NCI-H446 treated with DMSO at 0.1 percent for 48 hours (cell line): ENCODE results near the gene SMC1B.
"Not testable (repeated sequence)": the region's sequence is repeated elsewhere in the genome, so short reads cannot be mapped to it uniquely, and the experiment has no call there.

Source experiments
- DNase-seq: peaks from one replicate; lab custom pipeline; 2025; lab: John Stamatoyannopoulos, UW

Gene SMC1B

DNA sequence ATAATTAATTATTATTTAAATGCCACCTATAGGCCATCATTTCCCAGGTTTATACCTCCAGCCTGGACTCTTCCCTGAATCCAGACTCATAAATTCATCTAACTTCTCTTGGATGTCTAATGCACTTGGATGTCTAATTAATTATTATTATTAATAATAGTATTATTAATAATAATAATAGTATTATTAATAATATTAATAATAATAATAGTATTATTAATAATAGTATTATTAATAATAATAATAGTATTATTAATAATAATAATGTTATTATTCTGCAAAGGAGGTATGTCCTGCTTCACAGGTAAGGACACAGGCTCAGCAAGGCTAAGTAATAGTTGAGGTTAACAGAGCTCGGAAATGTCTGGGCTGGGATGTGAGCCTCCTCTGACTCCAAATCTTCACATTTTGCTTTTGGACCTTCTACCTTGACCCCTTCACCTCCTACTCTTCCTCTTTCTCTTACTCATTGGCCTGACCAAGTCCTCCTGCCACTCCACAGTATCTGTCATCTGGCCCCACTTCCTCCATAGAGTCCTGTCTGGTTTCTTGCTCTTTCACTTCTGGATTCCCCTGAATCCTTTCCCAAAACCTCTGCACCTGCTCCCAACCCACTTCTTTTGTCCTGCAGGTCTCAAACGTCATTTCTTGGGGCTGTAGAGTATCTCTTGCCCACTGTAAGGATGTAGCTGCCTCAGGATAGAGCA is 8.1 kb upstream of the SMC1B start:
- no peak for DNase-seq

DNA sequence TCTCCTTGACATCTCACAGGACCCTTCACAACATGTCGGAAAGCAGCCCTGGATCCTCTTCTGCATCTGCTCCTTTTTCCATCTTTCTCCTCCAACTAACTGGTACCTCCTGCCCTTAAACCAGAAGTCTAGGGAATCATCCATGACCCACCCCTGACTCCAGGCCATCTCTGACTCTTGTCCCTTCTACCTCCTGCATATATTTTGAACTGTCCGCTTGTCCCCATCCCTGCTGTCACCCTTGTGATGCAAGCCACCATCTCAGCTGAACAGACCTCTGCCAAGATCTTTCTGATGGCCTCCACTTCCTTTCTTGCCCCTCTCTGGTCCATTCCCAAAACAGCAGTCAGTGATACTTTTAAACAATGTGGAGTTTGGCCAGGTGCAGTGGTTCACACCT is 7.1 kb upstream of the SMC1B start:
- no peak for DNase-seq

DNA sequence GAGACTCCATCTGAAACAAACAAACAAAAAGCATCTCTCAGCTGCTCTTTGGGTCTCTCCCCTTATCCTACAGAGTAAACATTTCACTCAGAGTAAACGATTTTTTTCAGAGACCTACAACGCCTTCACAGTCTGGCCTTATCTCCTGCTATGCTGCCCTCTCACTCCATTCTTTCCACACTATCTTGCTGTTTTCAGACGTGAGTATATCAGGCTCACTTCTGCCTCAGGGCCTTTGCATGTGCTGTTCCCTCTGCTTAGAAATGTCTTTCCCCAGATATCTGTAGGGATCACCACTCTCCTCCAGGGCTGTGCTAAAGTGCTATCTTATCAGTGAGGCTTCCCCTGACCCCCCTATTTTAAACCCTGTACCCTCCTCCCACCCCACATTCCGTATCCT is 6.6 kb upstream of the SMC1B start:
- DNase-seq, result no peak

DNA sequence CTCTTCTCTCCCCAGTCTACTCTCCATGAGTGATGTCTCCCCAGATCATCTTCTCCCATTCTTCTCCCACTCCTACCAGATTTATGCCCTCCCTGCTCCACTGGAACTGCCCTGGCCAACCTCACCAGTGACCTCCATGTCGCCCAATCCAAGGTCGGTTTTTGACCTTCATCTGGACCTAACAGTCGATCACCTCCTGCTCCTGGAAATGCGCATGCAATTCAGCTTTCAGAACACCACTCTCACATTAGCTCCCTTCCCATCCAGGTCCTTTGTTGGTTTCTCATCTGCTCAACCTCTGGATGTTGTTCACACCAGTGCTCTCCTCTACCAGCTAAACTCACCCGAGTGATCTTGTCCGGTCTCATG is 5.4 kb upstream of the SMC1B start:
- DNase-seq, result no peak

DNA sequence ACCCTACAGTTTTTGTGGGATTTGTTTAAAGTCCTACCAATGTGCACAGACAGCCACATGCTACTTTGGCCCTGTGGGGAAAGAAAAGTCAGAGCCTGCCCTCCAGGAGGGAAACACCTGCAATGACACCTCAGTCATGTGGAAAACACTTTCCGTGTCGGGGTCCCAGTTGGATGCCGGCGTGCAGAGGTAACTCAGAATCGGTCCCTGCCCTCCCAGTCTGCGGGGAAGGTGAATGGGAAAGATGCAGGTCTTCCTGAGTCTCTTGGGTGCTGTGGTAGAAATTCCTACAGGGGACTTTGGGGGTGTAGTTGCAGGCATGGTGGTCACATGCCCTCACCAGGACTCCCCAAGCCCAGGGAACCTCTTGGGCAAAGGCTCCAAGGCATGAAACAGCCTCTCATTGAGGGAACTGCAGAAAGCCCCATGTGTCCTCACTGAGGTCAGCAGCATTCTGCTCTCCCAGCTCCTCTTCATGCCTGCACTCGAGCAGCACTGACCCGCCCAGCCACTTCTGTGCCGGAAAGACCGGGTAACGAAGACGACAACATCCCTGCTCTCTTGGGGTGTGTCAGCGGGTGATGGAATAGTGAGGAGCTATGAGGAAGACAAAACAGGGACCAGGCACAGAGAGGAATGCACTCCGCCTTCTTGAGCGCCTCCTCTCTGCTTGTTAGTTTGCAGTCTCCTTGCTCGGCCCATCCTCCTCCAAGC is 4.8 kb upstream of the SMC1B start:
- DNase-seq, result no peak

DNA sequence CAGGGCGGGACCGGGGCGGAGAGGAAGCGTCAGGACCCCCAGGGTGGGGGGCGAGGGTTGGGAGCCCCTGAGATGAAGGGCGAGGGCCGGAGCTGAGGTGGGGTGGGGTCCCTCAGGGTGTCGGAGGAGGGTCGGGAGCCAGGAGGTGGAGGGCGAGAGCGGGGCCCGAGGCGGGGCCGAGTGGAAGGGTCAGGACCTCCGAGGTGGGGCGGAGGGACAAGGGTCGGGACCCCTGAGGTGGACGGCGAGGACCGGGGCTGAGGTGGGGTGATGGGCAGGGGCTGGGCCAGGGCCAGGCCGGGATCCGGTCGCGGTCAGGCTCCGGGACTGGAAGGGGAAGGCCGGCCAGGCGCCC is 409 bp downstream of the SMC1B start:
- DNase-seq, result no peak

DNA sequence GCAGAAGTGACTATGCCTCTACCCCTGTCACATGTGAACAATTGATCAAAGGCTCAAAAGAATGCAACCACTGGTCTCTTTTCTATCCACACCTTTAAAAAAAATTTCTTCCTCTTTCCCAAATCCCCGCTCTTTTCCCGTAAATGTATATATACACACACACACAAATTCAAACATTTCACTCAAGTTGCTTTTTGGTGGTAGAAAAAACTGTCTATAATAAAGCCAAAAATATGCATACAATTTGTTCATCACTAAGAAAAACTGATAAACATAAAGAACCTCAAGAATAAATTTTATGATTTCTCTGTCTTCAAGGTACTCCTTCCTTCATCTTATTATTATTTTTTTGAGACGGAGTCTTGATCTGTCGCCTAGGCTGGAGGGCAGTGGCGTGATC is 5.6 kb downstream of the SMC1B start:
- no peak for DNase-seq

DNA sequence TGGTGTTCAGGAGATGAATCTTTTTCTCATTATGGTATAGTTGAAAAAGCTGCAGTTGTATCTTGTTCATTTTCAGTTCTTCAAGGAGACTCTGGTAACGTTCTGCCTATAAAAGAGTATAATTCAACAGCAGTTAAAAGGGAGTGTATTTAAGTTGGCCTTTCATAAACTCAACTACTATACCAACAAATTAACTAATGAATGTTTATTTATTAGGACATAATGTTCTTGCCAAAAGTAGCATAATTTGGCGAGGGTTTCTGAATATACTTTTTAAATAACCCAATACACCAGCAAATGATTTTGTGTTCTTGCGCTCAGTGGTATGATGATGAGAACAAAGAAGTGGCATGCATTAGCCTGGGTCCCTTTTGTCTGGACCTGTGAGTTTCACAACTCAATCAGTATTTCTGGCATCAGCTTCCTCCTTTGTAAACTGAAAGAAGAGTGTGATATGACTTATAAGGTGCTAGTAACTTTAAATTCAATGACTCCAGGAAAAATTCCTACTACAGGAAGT is 10.9 kb downstream of the SMC1B start:
- no peak for DNase-seq

DNA sequence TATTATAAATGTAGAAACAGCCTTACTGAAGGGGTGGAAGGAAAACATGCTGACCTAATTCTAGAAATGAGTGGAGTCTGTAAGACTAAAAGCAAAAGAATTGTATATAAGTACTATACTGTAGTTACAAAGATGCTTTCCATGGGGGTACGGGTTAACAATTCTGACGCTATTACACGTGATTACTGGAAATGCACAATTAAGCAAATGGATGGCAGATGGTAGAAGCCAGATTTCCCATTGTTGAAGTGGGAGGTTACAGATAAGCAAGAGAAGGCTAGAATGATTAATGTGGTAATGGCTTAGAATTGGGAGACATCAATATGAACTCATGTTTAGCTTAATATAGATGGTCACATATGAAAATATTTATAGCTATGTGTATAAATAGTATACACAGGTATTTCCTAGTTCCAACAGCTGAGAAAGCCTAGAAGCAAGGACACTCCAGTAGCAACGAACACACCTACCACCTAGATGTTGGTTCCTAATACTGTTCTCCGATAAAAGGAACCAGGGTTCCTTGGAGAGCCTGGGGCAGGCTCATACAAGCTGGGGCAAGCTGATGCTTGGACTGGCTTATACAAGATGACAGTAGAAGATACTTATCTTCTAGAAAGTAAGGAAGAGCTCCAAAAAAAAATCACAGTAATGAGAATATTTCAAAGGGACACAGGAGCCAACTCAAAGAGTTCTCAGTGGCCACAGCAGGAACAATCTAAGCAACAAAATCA is 13.5 kb downstream of the SMC1B start:
- DNase-seq, result no peak

DNA sequence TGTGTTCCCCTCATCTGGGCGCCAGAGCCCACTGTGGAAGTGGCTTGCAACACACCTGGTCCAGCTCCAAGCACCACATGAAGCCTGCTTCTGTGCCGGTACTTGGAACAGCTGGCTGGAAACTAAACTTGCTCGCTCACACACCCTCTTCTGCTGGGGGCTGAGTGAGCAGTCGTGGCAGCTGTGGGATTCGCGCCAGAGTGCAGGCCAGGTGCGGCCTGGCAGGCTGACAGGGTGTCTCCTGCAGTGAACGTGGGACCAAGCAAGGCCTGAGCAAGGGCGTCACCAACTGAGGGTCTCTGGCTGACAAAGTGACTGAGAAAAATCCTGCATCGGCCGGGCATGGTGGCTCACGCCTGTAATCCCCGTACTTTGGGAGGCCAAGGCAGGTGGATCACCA is 15.2 kb downstream of the SMC1B start:
- DNase-seq, result no peak

DNA sequence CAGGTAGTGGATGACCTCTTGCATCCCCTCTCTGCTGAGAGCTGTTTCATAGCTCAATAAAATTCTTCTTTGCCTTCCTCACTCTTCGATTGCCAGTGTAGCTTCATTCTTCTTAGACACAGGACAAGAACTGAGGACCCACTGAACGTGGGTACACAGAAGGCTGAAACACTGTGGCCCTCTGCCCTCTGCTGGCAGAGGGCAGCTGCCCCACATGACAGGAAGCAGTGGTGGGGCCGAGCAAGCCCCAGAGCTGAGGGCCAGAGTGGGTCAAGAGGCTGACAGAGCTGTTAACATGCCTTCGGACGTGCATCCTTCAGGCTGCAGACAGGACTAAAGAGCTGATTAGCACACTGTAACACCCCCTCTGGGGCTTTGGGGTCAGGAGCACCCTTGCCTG is 15.6 kb downstream of the SMC1B start:
- no peak for DNase-seq

DNA sequence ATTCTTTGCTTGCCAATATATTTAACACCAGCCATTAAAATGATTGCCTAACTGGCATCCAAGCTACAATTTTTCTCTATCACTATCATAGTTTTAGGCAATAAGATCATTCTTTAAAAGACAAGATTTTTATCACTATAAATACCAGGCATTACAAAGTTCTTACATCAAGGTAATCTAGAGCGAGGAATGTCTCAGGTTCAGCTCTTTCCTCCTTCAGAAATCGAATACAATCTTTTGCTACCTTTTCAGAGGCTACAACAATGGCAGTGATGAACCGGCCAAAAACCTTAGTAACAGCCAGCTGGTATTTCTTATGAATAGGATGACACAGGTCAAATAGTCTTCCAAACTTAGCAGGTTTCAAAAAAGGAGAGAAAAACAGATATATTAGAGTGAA is 23.9 kb downstream of the SMC1B start:
- no peak for DNase-seq

DNA sequence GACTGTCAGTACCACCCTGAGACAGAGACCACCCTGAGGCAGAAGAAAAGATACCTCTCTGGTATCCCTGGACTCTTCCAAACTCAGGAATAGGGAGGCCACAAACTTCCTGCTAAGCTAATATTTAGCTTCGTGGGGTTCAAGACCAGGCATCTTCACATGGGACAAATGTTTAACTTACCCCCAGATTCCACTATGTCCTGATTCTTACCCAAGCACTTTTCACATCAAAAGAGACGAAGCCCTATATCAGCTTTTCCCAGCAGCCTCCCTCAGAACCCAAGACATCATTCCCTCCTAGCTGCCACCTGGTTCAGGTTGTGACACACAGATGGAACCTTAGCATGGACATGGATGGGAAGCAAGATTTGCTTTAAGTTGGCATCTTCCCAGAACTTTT is 32.1 kb downstream of the SMC1B start:
- no peak for DNase-seq

DNA sequence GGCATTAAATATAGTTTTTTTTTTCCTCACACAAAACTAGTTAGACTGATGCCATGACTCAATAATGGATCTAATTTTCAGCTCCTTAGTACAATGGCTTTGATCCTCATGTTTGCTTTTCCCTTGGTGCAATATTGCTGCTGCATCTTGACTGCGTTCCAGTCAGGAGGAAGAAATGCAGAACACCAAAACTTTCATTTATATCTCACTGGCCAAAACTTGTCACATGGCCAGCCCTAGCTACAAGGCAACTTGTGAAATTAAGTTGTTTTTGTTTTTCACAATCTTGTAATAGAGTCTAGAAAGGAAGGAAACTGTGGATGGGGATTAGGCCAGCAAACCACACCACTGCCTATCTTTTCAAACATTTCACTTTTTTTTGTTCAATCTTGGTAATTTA is 36.7 kb downstream of the SMC1B start:
- no peak for DNase-seq

DNA sequence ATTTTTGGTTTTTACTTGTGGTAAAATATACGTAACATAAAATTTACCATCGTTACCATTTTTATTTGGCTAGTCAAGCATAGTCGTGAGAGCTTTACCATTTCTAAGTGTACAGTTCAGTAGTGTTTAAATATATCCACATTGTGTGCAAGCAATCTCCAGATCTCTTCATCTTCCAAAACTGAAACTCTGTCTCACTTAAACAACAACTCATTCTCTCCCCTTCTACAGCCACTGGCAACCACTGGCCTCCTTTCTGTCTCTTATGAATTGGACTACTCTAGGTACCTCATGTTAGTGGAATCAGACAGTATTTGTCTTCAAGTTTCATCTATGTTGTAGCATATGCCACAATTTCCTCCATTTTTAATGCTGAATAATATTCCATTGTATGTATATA is 37.4 kb downstream of the SMC1B start:
- DNase-seq, result no peak

DNA sequence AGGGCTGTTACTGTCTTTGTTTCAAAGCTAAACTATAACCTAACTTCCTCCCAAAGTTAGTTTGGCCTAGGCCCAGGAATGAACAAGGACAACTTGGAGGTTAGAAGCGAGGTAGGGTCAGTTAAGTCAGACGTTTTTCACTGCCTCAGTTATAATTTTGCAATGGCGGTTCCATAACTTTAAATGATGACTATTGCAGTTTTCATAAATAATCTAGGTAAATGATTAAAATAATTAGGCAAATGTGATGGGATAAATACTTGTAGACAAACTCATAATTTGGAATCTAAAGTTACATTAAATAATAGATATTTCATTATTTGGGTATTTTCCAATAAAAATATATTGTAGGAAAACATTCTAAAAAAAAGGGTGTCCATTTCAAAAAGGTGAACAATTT is 39.8 kb downstream of the SMC1B start:
- not testable (repeated sequence) for DNase-seq

DNA sequence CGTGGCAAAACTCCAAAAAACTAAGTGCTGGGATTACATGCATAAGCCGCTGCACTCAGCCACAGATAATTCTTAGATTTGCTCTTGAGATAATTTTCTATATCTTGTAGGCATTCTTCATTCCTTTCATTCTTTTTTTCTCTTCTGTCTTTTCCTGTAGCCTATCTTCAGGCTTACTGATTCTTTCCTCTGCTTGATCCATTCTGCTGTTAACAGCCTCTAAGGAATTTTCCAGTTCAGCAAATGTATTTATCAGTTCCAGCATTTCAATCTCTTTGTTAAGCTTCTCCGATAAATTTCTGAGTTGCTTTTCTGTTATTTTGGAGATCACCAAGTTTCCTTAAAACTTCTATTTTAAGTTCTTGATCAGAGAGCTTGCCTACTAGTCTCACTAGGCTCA is 46.7 kb downstream of the SMC1B start:
- no peak for DNase-seq

DNA sequence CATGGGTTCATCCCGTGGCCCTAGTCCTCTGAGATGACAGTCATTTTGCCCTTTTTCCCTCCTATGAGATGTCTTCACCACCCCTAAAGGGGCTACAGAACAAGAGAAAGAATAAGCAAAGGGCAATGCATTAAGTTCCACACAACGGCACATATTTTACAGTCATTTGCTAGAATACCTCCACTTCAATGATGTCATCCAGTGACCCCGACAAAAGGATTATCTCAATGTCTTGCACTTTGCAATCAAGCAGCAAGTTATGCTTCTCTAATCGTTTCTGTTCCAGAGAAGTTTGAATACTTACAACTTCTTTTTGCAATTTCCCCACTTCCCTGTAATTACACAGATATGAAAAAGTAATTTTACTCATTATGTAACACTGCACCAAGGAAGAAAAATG is 53.8 kb downstream of the SMC1B start:
- DNase-seq, result no peak

DNA sequence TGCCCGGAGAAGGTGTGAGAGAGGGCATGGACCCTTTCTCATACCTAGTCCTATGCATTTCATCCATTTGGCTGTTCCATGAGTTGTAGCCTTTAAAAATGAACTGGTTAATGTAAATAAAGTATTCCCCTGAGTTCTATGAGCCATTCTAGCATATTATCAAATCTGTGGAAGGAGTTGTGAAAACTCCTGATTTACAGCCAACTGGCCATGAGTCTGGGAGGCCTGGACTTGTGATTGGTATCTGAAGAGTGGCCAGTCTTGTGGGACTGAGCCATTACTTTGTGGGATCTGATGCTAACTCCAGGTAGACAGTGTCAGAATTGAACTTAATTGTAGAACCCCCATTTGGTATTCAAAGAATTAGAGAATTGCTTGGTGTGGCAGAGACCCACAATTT is 55.3 kb downstream of the SMC1B start:
- DNase-seq, result no peak

DNA sequence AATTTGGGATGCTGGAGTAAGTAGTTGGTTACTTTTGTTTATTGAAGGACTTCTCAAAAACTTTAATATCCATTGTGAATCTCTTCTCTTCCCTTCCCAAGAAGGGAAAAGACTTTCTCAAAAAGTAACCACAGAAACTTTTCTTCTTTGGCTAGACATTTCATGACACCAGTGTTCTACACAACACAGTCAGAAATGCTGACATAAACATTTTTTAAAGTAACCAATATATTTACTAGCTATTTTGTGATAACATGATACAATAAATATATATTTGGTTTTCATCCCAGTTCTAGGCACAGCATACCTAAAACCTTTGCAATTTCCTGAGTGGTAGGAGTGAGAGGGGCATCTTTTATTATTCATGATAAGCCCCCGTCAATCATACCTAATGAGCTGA is 55.9 kb downstream of the SMC1B start:
- DNase-seq, result no peak

DNA sequence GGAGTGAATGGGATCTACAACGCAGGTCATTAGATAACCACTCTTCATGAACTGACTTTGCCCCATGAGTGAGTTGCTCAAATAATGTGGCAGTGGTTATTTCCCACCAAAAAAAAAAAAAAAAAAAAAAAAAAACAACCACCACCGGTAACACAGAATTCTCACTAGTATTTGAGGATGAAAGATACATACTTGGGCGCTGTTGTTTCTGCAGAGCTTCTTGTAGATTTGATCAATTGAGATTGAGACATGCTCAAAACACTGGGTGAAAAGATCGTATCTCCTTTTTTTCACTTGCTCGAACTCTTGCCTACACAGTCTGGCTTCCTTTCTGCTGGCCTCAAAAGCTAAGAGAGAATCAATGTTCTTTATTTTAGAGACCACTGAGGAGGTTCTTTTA is 59.6 kb downstream of the SMC1B start:
- no peak for DNase-seq

DNA sequence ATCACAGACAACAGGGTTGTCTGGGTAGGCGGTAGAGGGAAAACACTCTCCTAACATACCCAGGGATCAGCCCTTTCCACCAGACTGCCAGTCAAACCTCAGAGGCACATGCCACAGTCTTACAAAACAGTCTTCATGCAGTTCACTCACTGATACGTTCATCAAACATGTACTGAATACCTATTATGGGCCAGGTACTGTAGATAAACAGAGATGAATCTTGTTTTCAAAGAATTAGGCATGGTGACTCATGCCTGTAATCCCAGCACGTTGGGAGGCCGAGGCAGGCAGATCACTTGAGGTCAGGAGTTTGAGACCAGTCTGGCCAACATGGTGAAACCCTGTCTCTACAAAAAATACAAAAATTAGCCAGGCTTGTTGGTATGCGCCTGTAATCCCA is 60.6 kb downstream of the SMC1B start:
- not testable (repeated sequence) for DNase-seq

DNA sequence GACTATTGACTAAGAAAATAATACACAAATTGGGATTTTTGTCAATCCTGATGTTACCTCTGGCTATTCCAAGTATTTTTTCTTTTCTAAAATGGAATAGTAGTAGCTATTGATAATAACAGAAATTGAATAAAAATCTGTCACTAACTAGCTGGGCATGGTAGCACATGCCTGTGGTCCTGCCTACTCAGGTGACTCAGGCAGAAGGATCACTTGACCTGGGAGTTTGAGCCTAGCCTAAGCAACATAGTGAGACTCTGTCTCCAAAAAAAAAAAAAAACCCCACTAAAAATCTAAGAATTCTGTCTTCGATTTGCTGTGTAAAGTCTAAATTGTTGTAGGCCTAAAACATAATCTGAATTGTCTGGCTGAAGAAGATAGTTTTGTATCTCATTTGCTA is 61.4 kb downstream of the SMC1B start:
- no peak for DNase-seq
